ENCODE results near the gene HSH2D. TPM values are rescaled to one million over a fixed set of nuclear protein-coding genes. Genes with fewer than 3 reads are reported as not detected.
"Not testable (repeated sequence)": the region's sequence is repeated elsewhere in the genome, so short reads cannot be mapped to it uniquely, and the experiment has no call there.

HSH2D gene
- total RNA-seq, result 100 to 1,000 TPM; 181 to 199 TPM

DNA sequence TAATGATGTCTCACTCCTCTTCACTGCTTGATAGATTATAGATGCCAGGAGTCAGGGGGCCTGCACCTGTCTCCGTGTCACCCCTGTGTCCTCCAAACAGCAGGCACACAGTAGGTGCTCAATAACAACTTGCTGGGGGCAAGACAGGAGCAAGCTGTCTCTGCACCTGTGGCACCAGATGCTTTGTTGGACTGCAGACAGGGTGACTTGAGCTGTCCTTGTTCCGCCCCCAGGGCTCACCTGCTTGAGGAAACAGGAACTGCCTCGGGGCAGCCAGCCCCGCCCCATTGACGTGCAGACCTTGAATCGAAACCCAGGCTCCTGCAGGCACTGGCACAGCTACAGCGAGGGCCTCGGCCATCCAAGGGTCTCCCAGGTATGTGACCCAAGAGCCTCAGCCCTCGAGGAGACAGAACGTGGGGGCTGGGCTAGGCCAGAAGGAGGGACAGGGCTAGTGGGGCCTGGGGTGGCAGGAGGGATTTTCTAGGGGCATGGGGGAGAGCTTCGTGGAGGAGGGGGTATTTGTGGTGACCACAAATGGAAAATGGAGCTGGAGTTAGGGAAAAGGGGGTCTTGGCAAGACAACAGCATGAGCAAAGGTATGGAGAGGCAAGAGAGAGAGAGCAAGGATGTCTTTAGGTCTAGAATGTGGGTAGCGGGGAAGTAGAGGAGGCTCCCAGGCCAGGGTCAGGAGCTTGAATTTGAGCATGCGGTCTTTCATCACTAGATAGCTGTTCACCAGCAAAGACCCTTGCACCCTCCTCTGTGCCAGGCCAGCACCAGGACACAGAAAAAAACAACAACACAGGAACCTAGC, at the start of gene HSH2D:
TSS of gene HSH2D (plus strand) at position 287 of the 817 bp plus-strand sequence. CDS start 5,066 bp downstream, outside the sequence.
- Mint-ChIP-seq H3K9me3 (ENCODE audit: low read depth) (peaks cover 2% of the 10 kb centered on the region), H3K27me3 (no peaks in the 10 kb centered on the region), H3K27ac (peak within 1 kb of the TSS; percentile 100), H3K4me3 (peak within 1 kb of the TSS; percentile 98), H3K36me3 (peaks cover 46% of the 10 kb centered on the region), H3K4me1 (peaks cover 71% of the 10 kb centered on the region)
- peak; percentile 96 for DNase-seq
- CTCF ChIA-PET, result interaction anchor here (0.6 to 4.0 kb wide), 20 partner anchors 9 to 102 kb away, joined by 3 to 34 read pairs (median 5); partner anchors contain the start of genes FAM32A, RAB8A and TPM4
- ATAC-seq, result peak; percentile 93

- Mint-ChIP-seq H3K36me3 (peaks cover 81% of the 10 kb centered on the region), H3K9me3 (ENCODE audit: low read depth) (no peaks in the 10 kb centered on the region), H3K4me3 (no peak overlapping the region), H3K27ac (peak overlapping the region; percentile 57), H3K27me3 (no peaks in the 10 kb centered on the region), H3K4me1 (peaks cover 42% of the 10 kb centered on the region)
- CTCF ChIA-PET, result interaction anchor here (0.9 to 2.7 kb wide), 11 partner anchors 9 to 324 kb away, joined by 3 to 9 read pairs (median 6); partner anchors contain the start of genes FAM32A, RAB8A and TPM4
- ATAC-seq (peak; percentile 16), DNase-seq (no peak)
Measured at GRCh38 chr19:16094360-16095070, 49.0 kb upstream of the HSH2D start.

DNA sequence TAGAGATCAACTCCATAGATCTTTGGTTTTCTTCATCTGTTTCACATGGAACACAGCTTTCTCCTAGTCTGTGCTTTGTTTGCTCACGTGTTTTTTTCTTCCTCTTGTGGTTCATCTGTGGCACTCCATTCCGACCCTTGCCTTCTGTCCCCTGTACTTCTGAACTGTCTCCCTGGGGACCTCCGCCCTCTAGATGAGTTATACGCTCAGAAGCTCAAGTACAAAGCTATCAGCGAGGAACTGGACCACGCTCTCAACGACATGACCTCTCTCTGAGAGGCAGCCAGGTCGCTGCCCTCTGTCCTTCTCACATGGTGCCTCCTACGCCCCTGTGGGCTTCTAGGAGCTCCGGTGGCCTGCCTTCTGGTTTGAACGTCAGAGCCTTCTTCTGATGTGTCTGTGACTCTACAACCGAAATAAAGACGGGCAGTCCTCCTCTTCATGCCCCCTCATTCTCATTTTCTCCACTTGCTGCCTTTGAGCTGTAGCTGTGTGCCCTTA, 48.4 kb upstream of the HSH2D start:
- Mint-ChIP-seq H3K27ac (peak overlapping the region; percentile 57), H3K9me3 (ENCODE audit: low read depth) (no peaks in the 10 kb centered on the region), H3K4me3 (no peak overlapping the region), H3K36me3 (peaks cover 81% of the 10 kb centered on the region), H3K4me1 (peaks cover 39% of the 10 kb centered on the region), H3K27me3 (no peaks in the 10 kb centered on the region)
- no peak for DNase-seq
- CTCF ChIA-PET, result interaction anchor here (0.9 to 3.3 kb wide), 12 partner anchors 8 to 323 kb away, joined by 3 to 17 read pairs (median 6); partner anchors contain the start of genes FAM32A, RAB8A and TPM4
- ATAC-seq, result no peak

DNA sequence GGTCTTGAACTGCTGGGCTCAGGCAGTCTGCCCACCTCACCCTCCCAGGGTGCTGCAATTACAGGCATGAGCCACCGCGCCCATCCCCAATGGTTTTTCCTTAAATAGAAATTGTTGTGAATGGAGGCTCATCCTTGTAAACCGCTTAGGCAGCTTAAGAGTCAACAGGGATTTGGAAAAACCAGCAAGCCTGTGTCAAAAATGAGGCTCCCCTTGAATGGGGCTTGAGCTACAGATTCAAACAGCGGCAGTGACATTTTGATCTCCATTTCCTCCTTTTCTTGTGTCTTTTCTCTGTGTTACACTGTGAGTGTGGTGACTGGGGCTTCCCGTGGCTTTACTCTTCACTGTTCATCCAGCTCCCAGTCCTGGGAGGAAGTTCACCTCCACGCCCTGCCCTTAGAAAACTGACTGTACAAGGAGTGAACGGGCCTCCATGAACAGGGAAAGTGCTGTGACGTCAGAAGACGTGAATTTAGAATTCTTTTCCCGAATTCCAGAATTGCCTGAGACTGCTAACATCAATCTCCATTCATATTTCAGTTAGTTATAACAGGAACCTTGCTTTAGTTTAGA, 47.1 kb upstream of the HSH2D start:
- Mint-ChIP-seq H3K36me3 (peaks cover 81% of the 10 kb centered on the region), H3K4me1 (peaks cover 36% of the 10 kb centered on the region), H3K4me3 (no peak overlapping the region), H3K9me3 (ENCODE audit: low read depth) (no peaks in the 10 kb centered on the region), H3K27me3 (no peaks in the 10 kb centered on the region), H3K27ac (peak overlapping the region; percentile 70)
- ATAC-seq (no peak), DNase-seq (no peak)
- CTCF ChIA-PET, result interaction anchor here (0.7 to 3.3 kb wide), 6 partner anchors 10 to 995 kb away, joined by 3 to 17 read pairs (median 8); partner anchors contain the start of genes FAM32A and RAB8A

DNA sequence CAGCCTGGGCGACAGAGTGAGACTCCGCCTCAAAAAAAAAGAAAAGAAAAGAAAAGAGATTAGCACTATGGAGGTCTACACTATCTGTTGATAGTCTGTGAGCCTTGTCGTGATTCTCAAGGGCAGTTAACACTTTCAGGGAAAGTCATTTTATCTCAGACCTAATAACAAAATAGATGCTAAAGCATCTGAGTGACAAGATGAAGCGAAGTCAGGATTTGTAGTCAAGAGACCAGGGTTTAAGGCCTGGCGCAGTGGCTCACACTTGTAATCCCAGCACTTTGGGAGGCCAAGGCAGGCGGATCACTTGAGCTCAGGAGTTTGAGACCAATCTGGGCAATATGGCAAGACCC, 45.1 kb upstream of the HSH2D start:
- Mint-ChIP-seq H3K27me3 (no peaks in the 10 kb centered on the region), H3K27ac (no peak overlapping the region), H3K4me1 (peaks cover 26% of the 10 kb centered on the region), H3K9me3 (ENCODE audit: low read depth) (no peaks in the 10 kb centered on the region), H3K36me3 (peaks cover 81% of the 10 kb centered on the region), H3K4me3 (no peak overlapping the region)
- DNase-seq (no peak), ATAC-seq (no peak)
- CTCF ChIA-PET, result interaction anchor here (1.1 to 1.6 kb wide), 2 partner anchors 25 to 36 kb away, joined by 3 to 5 read pairs; no protein-coding TSS in a partner anchor

DNA sequence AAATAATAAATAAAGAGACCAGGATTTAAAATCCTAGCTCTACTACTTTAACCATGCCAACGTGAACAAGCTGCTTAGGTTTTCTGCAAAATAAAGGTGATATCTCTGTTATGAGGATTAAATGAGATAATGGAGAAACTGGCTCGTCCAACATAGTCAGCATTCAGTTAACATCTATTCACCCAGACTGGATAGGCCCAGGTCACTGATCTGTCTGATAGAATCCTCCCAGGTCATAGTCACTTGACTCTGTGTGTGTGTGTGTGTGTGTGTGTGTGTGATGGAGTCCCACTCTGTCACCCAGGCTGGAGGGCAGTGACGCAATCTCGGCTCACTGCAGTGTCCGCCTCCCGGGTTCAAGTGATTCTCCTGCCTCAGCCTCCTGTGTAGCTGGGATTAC, 44.7 kb upstream of the HSH2D start:
- Mint-ChIP-seq H3K36me3 (peaks cover 80% of the 10 kb centered on the region), H3K4me3 (no peak overlapping the region), H3K27ac (no peak overlapping the region), H3K9me3 (ENCODE audit: low read depth) (no peaks in the 10 kb centered on the region), H3K27me3 (no peaks in the 10 kb centered on the region), H3K4me1 (peaks cover 23% of the 10 kb centered on the region)
- CTCF ChIA-PET, result interaction anchor here (1.1 to 1.6 kb wide), 2 partner anchors 26 to 36 kb away, joined by 3 to 5 read pairs; no protein-coding TSS in a partner anchor
- DNase-seq (no peak), ATAC-seq (no peak)

- not testable (repeated sequence) for H3K4me3 Mint-ChIP-seq; H3K27ac Mint-ChIP-seq; H3K27me3 Mint-ChIP-seq; H3K9me3 Mint-ChIP-seq (ENCODE audit: low read depth); ATAC-seq; DNase-seq
- H3K36me3 Mint-ChIP-seq, result peaks cover 75% of the 10 kb centered on the region
- CTCF ChIA-PET, result interaction anchor here (0.6 to 1.4 kb wide), 4 partner anchors 11 to 59 kb away, joined by 3 read pairs; no protein-coding TSS in a partner anchor
- H3K4me1 Mint-ChIP-seq, result peaks cover 20% of the 10 kb centered on the region
Measured at GRCh38 chr19:16099314-16099965, 44.0 kb upstream of the HSH2D start.

GRCh38 chr19:16100524-16100923, 43.0 kb upstream of the HSH2D start:
- Mint-ChIP-seq H3K4me3 (no peak overlapping the region), H3K4me1 (peaks cover 18% of the 10 kb centered on the region), H3K27me3 (no peaks in the 10 kb centered on the region), H3K27ac (no peak overlapping the region), H3K36me3 (peaks cover 67% of the 10 kb centered on the region), H3K9me3 (ENCODE audit: low read depth) (no peaks in the 10 kb centered on the region)
- DNase-seq (no peak), ATAC-seq (no peak)
- CTCF ChIA-PET, result interaction anchor here (0.8 to 1.4 kb wide), 2 partner anchors 10 to 12 kb away, joined by 3 to 5 read pairs; no protein-coding TSS in a partner anchor

DNA sequence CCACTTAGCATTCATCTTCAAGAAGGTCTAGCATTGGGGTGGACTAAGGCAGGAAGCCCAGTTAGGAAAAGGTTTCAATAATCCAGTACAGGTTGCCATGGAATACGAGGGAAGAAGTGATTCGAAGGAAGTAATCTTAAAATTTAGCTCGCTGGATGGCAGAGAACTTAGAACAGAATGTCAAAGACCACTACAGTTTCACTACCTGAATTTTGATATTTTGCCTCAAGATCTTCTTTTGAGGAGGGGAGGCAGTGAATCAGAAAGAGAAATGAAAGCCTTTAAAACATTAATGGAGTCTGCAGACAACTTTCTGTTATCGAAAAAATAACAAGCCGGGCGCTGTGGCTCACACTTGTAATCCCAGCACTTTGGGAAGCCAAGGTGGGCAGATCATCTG, 38.8 kb upstream of the HSH2D start:
- peaks cover 38% of the 10 kb centered on the region for H3K36me3 Mint-ChIP-seq
- no peak for ATAC-seq
- no peak for DNase-seq
- H3K9me3 Mint-ChIP-seq (ENCODE audit: low read depth), result no peaks in the 10 kb centered on the region
- H3K4me3 Mint-ChIP-seq, result no peak overlapping the region
- H3K27me3 Mint-ChIP-seq, result no peaks in the 10 kb centered on the region
- peaks cover 13% of the 10 kb centered on the region for H3K4me1 Mint-ChIP-seq
- CTCF ChIA-PET, result interaction anchor here (0.7 to 2.1 kb wide), 4 partner anchors 33 to 63 kb away, joined by 3 to 6 read pairs (median 4); no protein-coding TSS in a partner anchor
- H3K27ac Mint-ChIP-seq, result no peak overlapping the region

- CTCF ChIA-PET, result interaction anchor here (1.0 to 1.5 kb wide), 3 partner anchors 11 to 55 kb away, joined by 3 to 4 read pairs (median 3); no protein-coding TSS in a partner anchor
- Mint-ChIP-seq H3K4me1 (peaks cover 16% of the 10 kb centered on the region), H3K36me3 (peaks cover 26% of the 10 kb centered on the region), H3K4me3 (no peak overlapping the region), H3K27ac (peak overlapping the region; percentile 75), H3K27me3 (no peaks in the 10 kb centered on the region), H3K9me3 (ENCODE audit: low read depth) (no peaks in the 10 kb centered on the region)
- no peak for DNase-seq
- ATAC-seq, result peak; percentile 20
Measured at GRCh38 chr19:16106121-16106520, 37.4 kb upstream of the HSH2D start.

DNA sequence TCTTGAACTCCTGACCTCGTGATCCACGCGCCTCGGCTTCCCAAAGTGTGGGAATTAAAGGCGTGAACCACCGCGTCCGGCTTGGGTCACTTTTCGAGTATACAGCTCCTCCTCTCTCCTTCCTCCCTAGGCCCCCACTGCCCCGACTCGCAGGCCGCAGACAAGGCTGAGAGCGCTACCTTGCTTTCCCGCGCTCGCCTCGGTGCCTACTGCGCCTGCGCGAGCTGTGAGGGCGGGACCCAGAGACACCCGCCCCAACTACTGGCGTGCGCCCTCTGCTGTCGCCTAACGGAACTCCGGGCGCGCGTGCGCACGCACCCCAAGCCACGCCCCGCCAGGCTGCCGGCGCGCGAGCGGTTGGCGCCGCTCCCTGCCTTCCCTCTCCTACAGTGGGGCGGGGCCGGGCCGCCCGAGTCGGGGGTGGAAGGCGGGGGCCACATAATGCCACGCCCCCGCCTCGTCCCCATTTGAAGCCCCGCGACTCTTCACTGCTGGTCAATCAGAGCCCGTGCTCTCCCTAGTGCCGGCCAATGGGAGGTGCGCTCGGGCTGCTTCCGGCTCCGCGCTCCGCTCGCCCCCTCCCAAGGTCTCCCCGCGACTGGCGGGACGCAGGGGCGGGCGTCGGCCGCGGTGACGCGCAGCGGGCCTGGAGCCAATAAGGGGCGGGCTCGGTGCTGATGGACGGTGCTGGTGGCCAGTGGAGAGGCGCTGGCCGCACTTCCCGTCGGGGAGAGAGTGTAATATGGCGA, 32.2 kb upstream of the HSH2D start, which contains the start of gene RAB8A:
TSS of gene RAB8A (plus strand) at position 730 of the 749 bp plus-strand sequence. CDS start at position 743, 13 bp downstream.
- Mint-ChIP-seq H3K27me3 (no peaks in the 10 kb centered on the region), H3K4me1 (peaks cover 40% of the 10 kb centered on the region), H3K27ac (peak within 1 kb of the TSS; percentile 97), H3K36me3 (peaks cover 26% of the 10 kb centered on the region), H3K4me3 (peak within 1 kb of the TSS; percentile 92), H3K9me3 (ENCODE audit: low read depth) (no peaks in the 10 kb centered on the region)
- ATAC-seq (peak; percentile 94), DNase-seq (peak; percentile 99)
- CTCF ChIA-PET, result interaction anchor here (0.6 to 3.4 kb wide), 34 partner anchors 9 to 505 kb away, joined by 3 to 34 read pairs (median 5); partner anchors contain the start of genes FAM32A, HSH2D and TPM4

Measured in activated CD8-positive, alpha-beta memory T cell treated with anti-CD3 and anti-CD28 coated beads, Interleukin-2, amount 10 ng/mL, durations not matched to agents 7 days and 5 days (primary cell).